Mucosa of descending colon (tissue), 3 donors: Measurements from ENCODE around the gene SULT2B1. TPM values are rescaled to one million over a fixed set of nuclear protein-coding genes. Genes with fewer than 3 reads are reported as not detected.
"Not testable (repeated sequence)": the region's sequence is repeated elsewhere in the genome, so short reads cannot be mapped to it uniquely, and the experiment has no call there.

ENCODE experiments used
- ATAC-seq: fragments of 200-7000 bp; cut with Tn5 transposase; one replicate; pipeline ENCODE4 v1.9.1; 2020; ENCODE audit warnings: mild to moderate bottlenecking, moderate library complexity
- DNase-seq, 3 donors: peaks; one replicate each; pipeline ENCODE4 v3.0.0-alpha.2; 2020
- H3K36me3 ChIP-seq: fragments of 200-600 bp; one replicate; pipeline ENCODE4 v1.8.0; 2021; ENCODE audit warnings: low read depth, mild to moderate bottlenecking
- H3K4me1 ChIP-seq: fragments of 200-600 bp; one replicate; pipeline ENCODE4 v1.8.0; 2021; ENCODE audit warnings: low read depth, mild to moderate bottlenecking
- H3K4me3 ChIP-seq: fragments of 200-600 bp; one replicate; pipeline ENCODE4 v1.8.0; 2021; ENCODE audit warnings: mild to moderate bottlenecking
- H3K9me3 ChIP-seq: fragments of 200-600 bp; one replicate; pipeline ENCODE4 v1.8.0; 2021; ENCODE audit warnings: mild to moderate bottlenecking
- intact Hi-C, 2 donors: fragments of 100-400 bp; cut with DNase I in 1 of 2; cut with micrococcal nuclease in 1 of 2; formaldehyde crosslinking; loops; one replicate each; pipeline versions ENCODE4 v1.11.0 to v1.11.1; 2022; cut with DNase I, micrococcal nuclease
- total RNA-seq, 3 donors: library from RNA; stranded (reverse); fragmentation: NEBNext Ultra II Directional in 2 of 3; extraction: Animal tissue kit (Norgen Biotek cat#: 25700) in 2 of 3; gene quantifications; one replicate each; pipeline versions ENCODE4 v1.2.1 to v1.2.4, GENCODE V29; 2021 to 2023
- TF ChIP-seq, protein P1 (sequence below): fragments of 200-600 bp; IDR thresholded peaks from one replicate; pipeline ENCODE4 v1.8.0; 2022; ENCODE audit warnings: antibody characterized with exemption, mild to moderate bottlenecking
- donor health status: DM: no; HTN: no; CAD: no; lungs with moderate emphysema.
- donor health status: DM: no; HTN: no; CAD: no.
- donor health status: DM: no; HTN: yes; CAD: no.

The SULT2B1 gene
- total RNA-seq, 3 donors from 2014 or later = 0.51 to 3.1 (median 1.1) TPM

GRCh38 chr19:48628486-48629296, 76.7 kb downstream of the SULT2B1 start:
- ATAC-seq (no peak), DNase-seq (peak in 2 of 3 donors; percentile 61 to 62)
- Histone ChIP-seq H3K9me3 (no peaks in the 10 kb centered on the region), H3K36me3 (no peaks in the 10 kb centered on the region), H3K4me1 (peaks cover 65% of the 10 kb centered on the region), H3K4me3 (no peak overlapping the region)
- TF ChIP-seq, protein P1, sequence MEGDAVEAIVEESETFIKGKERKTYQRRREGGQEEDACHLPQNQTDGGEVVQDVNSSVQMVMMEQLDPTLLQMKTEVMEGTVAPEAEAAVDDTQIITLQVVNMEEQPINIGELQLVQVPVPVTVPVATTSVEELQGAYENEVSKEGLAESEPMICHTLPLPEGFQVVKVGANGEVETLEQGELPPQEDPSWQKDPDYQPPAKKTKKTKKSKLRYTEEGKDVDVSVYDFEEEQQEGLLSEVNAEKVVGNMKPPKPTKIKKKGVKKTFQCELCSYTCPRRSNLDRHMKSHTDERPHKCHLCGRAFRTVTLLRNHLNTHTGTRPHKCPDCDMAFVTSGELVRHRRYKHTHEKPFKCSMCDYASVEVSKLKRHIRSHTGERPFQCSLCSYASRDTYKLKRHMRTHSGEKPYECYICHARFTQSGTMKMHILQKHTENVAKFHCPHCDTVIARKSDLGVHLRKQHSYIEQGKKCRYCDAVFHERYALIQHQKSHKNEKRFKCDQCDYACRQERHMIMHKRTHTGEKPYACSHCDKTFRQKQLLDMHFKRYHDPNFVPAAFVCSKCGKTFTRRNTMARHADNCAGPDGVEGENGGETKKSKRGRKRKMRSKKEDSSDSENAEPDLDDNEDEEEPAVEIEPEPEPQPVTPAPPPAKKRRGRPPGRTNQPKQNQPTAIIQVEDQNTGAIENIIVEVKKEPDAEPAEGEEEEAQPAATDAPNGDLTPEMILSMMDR = no peak
- intact Hi-C loops = no loop called here

GRCh38 chr19:48629297-48629598, 77.3 kb downstream of the SULT2B1 start:
- peaks cover under 1% of the 10 kb centered on the region for H3K36me3 ChIP-seq
- no peaks in the 10 kb centered on the region for H3K9me3 ChIP-seq
- DNase-seq = peak in 2 of 3 donors; percentile 39 to 72
- intact Hi-C loops = no loop called here
- peaks cover 67% of the 10 kb centered on the region for H3K4me1 ChIP-seq
- TF ChIP-seq, protein P1 = no peak
- H3K4me3 ChIP-seq = no peak overlapping the region
- no peak for ATAC-seq

DNA sequence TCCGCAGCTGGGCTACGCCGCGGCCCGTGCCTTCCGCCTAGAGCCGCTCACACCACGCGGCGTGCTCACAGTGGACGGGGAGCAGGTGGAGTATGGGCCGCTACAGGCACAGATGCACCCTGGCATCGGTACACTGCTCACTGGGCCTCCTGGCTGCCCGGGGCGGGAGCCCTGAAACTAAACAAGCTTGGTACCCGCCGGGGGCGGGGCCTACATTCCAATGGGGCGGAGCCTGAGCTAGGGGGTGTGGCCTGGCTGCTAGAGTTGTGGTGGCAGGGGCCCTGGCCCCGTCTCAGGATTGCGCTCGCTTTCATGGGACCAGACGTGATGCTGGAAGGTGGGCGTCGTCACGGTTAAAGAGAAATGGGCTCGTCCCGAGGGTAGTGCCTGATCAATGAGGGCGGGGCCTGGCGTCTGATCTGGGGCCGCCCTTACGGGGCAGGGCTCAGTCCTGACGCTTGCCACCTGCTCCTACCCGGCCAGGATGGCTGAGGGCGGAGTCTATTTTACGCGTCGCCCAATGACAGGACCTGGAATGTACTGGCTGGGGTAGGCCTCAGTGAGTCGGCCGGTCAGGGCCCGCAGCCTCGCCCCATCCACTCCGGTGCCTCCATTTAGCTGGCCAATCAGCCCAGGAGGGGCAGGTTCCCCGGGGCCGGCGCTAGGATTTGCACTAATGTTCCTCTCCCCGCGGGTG, 77.8 kb downstream of the SULT2B1 start:
- peak; percentile 70 for ATAC-seq
- peak; percentile 89 to 93 (median 91) for DNase-seq
- Histone ChIP-seq H3K4me3 (no peak overlapping the region), H3K4me1 (peaks cover 72% of the 10 kb centered on the region), H3K36me3 (peaks cover 4% of the 10 kb centered on the region), H3K9me3 (no peaks in the 10 kb centered on the region)
- intact Hi-C loops = no loop called here
- TF ChIP-seq, protein P1 = no peak

DNA sequence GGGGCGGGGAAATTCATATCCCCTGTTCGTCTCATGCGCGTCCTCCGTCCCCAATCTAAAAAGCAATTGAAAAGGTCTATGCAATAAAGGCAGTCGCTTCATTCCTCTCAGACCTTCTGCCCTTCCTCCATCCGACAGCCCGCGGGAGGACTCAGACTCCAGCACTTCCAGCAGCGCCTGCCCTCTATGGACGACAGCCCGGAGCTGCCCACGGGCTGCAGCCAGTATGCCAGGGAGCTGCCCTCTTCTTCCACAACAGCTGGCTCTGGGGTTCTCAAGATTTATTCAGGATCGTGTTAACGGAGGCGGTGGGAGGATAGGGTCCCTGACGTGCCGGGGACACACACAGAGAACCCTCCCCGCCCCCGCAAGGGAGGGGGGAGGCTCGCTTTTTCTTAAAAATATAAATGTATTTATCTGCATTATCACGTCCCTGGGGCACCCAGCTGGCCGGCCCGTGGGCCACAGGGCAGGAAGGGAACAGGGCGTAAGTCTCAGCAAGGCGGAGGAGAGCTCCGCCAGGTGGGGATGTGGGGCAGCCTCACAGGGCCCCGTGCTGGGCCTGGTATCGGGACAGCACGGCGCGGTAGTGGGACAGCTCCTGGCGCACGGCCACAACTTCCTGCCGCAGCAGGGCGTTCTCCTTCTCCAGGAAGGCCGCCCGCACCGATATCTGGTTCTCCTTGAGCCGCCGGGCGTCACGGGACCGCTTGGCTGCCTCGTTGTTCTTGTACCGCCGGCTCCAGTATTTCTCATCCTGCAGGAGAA, 78.5 kb downstream of the SULT2B1 start:
- Histone ChIP-seq H3K4me1 (peaks cover 76% of the 10 kb centered on the region), H3K36me3 (peaks cover 4% of the 10 kb centered on the region), H3K4me3 (no peak overlapping the region), H3K9me3 (no peaks in the 10 kb centered on the region)
- intact Hi-C loops = no loop called here
- ATAC-seq (peak; percentile 22), DNase-seq (peak; percentile 75 to 85 (median 81))
- TF ChIP-seq, protein P1 = no peak

- Histone ChIP-seq H3K4me3 (no peak overlapping the region), H3K36me3 (peaks cover 4% of the 10 kb centered on the region), H3K4me1 (peaks cover 71% of the 10 kb centered on the region), H3K9me3 (no peaks in the 10 kb centered on the region)
- TF ChIP-seq, protein P1 = no peak
- ATAC-seq (no peak), DNase-seq (no peak)
- intact Hi-C loops = no loop called here
Observed at GRCh38 chr19:48631225-48631624, 79.3 kb downstream of the SULT2B1 start.

- H3K9me3 ChIP-seq, DNase-seq, H3K4me3 ChIP-seq, intact Hi-C loops, ATAC-seq, H3K36me3 ChIP-seq: not testable (repeated sequence)
- peaks cover 66% of the 10 kb centered on the region for H3K4me1 ChIP-seq
Observed at GRCh38 chr19:48632286-48632685, 80.3 kb downstream of the SULT2B1 start.
